Measurements from ENCODE around the gene AP4M1.

Gene AP4M1

GRCh38 chr7:100074841-100075240 is 26.6 kb upstream of the AP4M1 start:
- no peak for TF ChIP-seq CTCF (IDR thresholded peaks at IDR 0.05; ENCODE audit: low read depth, low read length)
- in situ Hi-C loops (cut with HindIII; ENCODE audit: low sequenced_read_pairs): no loop called here
- DNase-seq (ENCODE audit: low read depth, low spot score): no peak
- no peak overlapping the region for H3K4me3 ChIP-seq (ENCODE audit: low read depth, low read length)

- in situ Hi-C loops (cut with HindIII; ENCODE audit: low sequenced_read_pairs): no loop called here
- no peak overlapping the region for H3K4me3 ChIP-seq (ENCODE audit: low read depth, low read length)
- no peak for DNase-seq (ENCODE audit: low read depth, low spot score)
- TF ChIP-seq CTCF (IDR thresholded peaks at IDR 0.05; ENCODE audit: low read depth, low read length): no peak
These were observed 26.0 kb upstream of the AP4M1 start for GRCh38 chr7:100075418-100075817.

GRCh38 chr7:100077205-100077604 is 24.2 kb upstream of the AP4M1 start:
- in situ Hi-C loops (cut with HindIII; ENCODE audit: low sequenced_read_pairs): no loop called here
- no peak for TF ChIP-seq CTCF (IDR thresholded peaks at IDR 0.05; ENCODE audit: low read depth, low read length)
- no peak overlapping the region for H3K4me3 ChIP-seq (ENCODE audit: low read depth, low read length)
- no peak for DNase-seq (ENCODE audit: low read depth, low spot score)

- in situ Hi-C loops (cut with HindIII; ENCODE audit: low sequenced_read_pairs): no loop called here
- no peak overlapping the region for H3K4me3 ChIP-seq (ENCODE audit: low read depth, low read length)
- no peak for TF ChIP-seq CTCF (IDR thresholded peaks at IDR 0.05; ENCODE audit: low read depth, low read length)
- no peak for DNase-seq (ENCODE audit: low read depth, low spot score)
These were observed 22.4 kb upstream of the AP4M1 start for GRCh38 chr7:100079024-100079560.

GRCh38 chr7:100080907-100081534 is 20.4 kb upstream of the AP4M1 start:
- no peak for DNase-seq (ENCODE audit: low read depth, low spot score)
- TF ChIP-seq CTCF (IDR thresholded peaks at IDR 0.05; ENCODE audit: low read depth, low read length): no peak
- H3K4me3 ChIP-seq (ENCODE audit: low read depth, low read length): peak overlapping the region; percentile 97
- in situ Hi-C loops (cut with HindIII; ENCODE audit: low sequenced_read_pairs): no loop called here

- in situ Hi-C loops (cut with HindIII; ENCODE audit: low sequenced_read_pairs): no loop called here
- TF ChIP-seq CTCF (IDR thresholded peaks at IDR 0.05; ENCODE audit: low read depth, low read length): peak; percentile 78
- H3K4me3 ChIP-seq (ENCODE audit: low read depth, low read length): peak within 1 kb of the TSS; percentile 97
- peak; percentile 99 for DNase-seq (ENCODE audit: low read depth, low spot score)
These were observed 19.8 kb upstream of the AP4M1 start, which contains the start of gene ZNF3 for GRCh38 chr7:100081535-100082102. ZNF3 (minus strand) TSS chr7:100081723; CDS start chr7:100077357, 4,366 bp downstream.

Measured in astrocyte of the spinal cord (primary cell).